ENCODE data around the gene CEACAM16.

DNA sequence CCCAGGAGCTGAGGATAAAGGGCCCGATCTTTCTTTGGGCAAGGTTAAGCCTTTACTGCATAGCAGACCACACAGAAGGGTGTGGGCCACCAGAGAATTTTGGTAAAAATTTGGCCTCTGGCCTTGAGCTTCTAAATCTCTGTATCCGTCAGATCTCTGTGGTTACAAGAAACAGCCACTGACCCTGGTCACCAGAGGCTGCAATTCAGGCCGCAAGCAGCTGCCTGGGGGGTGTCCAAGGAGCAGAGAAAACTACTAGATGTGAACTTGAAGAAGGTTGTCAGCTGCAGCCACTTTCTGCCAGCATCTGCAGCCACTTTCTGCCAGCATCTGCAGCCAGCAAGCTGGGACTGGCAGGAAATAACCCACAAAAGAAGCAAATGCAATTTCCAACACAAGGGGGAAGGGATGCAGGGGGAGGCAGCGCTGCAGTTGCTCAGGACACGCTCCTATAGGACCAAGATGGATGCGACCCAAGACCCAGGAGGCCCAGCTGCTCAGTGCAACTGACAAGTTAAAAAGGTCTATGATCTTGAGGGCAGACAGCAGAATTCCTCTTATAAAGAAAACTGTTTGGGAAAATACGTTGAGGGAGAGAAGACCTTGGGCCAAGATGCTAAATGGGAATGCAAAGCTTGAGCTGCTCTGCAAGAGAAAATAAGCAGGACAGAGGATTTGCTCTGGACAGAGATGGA is 36.1 kb upstream of the CEACAM16 start:
- TF ChIP-seq POLR2A (IDR thresholded peaks at IDR 0.05): no peak
- TF ChIP-seq, protein P1, sequence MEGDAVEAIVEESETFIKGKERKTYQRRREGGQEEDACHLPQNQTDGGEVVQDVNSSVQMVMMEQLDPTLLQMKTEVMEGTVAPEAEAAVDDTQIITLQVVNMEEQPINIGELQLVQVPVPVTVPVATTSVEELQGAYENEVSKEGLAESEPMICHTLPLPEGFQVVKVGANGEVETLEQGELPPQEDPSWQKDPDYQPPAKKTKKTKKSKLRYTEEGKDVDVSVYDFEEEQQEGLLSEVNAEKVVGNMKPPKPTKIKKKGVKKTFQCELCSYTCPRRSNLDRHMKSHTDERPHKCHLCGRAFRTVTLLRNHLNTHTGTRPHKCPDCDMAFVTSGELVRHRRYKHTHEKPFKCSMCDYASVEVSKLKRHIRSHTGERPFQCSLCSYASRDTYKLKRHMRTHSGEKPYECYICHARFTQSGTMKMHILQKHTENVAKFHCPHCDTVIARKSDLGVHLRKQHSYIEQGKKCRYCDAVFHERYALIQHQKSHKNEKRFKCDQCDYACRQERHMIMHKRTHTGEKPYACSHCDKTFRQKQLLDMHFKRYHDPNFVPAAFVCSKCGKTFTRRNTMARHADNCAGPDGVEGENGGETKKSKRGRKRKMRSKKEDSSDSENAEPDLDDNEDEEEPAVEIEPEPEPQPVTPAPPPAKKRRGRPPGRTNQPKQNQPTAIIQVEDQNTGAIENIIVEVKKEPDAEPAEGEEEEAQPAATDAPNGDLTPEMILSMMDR (IDR thresholded peaks at IDR 0.05): no peak
